Measurements from ENCODE around the gene TOMM70.
A peak's percentile ranks its signal among the peaks of the same experiment; 100 is the strongest.

TOMM70 gene

DNA sequence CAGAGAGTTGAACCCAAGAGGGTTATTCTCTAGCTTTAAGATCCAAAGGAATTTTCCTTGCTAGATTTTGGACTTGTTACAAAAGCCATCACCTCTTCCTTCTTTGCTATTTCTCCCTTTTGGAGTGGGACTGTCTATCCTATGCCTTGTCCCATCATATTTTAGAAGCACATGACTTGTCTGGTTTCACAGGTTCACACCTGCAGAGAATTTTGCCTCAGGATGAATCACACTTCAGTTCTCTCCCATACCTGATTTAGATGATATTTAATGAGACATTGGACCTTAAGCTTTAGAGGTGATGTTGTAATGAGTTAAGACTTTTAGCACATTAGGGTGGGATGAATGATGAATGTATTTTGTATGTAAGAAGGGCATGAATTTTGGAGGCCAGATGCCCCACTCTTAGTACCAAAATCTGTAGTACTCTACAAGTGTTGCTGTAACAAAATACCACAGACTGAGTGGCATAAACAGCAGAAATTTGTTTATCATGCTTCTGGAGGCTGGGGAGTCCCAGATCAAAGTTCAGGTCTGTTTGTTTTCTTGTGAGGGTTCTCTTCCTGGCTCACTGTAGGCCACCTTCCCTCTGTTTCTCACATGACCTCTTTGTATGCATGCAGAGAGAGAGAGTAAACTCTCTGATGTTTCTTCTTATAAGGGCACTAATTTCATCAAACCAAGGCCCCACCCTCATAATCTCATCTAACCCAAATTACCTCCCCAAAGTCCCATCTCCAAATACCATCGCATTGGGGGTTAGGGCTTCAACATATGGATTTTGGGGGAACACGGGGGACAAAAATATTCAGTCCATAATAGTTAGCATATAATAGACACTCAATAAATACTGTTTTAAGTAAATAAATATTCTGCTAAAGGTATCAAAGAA, 10.4 kb upstream of the TOMM70 start:
- DNase-seq: no peak

DNA sequence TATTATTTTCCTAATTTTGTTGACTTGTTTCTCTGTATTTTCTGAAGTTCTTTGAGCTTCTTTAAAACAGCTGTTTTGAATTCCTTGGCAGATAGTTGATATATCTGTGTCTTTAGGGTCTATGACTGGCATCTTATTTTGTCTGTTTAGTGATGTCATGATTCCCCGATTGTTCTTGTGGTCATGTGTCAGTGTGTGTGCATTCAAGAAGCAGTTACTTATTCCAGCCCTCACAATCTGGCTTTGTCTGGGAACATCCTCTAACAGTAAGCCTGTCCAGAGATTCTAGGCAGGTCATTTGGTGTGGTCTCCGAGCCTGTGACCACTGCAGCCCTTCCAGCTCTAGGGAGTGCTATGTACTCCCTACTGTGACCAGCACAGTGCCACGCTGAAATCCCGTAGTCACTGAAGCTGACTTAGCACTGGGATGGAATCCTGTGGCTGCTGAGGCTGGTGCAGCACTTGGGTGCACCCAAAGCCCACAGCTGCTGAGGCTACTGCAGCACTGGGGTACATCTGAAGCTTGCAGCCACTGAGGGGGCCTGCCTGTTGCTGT, 7.2 kb upstream of the TOMM70 start:
- DNase-seq: no peak

DNA sequence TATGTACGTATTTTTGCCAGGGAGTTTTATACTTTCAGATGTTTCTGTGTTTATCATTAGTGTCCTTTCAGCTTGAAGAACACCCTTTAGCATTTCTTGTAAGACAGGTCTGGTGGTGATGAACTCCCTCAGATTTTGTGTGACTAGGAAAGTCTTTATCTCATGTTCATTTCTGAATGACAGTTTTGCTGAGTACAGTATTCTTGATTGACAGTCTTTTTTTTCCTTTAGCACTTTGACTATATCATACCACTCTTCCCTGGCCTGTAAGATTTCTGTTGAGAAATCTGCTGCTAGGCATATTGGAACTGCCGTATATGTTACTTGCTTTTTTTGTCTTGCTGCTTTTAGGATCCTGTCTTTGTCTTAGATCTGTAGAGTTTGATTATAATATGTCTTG, 6.3 kb upstream of the TOMM70 start:
- DNase-seq: no peak

DNA sequence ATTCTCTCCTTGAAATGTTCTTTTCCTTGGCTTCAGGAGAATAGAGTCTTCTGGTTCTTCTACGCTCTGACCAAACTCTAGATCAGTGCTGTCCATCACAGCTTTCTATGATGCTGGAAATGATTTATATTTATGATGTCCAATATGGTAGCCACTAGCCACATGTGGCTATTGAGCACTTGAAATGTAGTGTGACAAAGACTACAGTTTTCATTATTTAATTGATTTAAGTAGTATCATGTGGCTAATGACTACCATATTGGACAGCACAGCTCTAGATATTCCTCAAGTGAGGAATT, 3.3 kb upstream of the TOMM70 start:
- DNase-seq: no peak

DNA sequence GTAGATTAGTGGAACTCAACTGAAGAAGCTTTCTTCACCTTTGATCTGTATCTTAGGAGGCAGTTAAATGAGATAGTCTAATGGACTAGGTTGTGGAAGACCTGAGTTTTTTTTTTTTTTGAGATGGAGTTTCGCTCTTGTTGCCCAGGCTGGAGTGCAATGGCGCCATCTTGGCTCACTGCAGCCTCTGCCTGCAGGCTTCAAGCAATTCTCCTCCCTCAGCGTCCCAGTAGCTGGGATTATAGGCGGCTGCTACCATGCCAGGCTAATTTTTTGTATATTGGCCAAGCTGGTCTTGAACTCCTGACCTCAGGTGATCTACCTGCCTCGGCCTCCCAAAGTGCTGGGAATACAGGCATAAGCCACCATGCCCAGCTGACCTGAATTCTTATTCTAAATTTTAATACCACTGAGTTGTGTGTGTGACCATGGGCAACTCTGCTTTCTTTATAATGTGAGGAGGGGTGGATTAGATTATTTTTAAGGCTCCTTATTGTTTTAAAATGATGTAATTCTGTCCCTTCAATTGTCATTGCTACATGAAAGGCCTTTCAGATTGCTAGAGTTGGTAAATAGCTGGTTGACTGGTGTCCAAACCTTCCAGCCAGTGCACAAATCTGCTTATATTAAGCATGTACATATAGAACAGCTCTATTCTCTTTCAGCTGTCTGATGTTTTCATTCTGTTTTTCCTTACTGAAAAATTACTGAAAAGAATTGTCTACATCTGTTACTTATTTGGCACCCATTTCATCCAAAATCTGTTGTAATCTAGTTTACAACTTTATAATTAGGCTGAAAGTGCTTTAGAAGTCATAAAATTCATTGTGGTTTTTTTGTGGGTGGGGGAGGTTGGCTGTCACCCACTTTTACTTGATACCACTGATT, 2.7 kb upstream of the TOMM70 start:
- no peak for DNase-seq

DNA sequence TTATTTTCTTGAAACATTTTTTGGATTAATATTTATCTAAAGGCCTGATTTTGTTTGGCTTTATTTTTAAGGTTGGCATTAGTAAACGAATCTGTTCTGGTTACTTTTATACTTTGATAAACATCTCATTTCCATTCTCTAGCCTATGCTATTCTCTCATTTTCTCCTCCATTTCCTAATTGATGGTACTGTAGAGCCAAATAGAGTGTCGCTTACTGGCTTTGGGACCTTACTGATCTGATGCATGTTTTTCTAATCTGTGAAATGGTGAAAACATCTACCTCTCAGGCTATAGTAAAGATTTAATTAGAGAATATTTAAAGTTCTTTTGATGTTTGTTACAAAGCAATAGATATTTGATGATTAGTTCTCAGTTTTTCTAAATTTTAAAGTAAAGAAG, 2.0 kb upstream of the TOMM70 start:
- no peak for DNase-seq

DNA sequence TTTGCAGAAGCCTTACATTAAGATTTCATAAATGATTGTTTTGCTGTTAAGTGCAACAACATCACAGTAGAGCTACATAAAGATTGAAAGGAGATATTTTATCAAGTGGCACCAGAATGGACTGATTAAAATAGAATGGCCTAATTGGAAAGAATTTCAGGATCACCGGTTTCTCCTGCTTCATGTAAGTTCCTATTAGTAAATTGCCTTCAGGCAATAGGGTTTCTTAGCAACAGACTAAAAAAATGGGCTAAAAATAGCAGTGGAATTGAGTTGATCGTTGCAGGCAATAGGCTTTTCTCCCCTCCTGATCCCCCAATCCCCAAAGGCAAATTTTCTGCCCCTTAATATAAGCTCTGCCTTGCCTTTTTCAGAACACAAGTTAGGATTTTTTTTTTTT, 1.4 kb upstream of the TOMM70 start:
- DNase-seq: no peak

DNA sequence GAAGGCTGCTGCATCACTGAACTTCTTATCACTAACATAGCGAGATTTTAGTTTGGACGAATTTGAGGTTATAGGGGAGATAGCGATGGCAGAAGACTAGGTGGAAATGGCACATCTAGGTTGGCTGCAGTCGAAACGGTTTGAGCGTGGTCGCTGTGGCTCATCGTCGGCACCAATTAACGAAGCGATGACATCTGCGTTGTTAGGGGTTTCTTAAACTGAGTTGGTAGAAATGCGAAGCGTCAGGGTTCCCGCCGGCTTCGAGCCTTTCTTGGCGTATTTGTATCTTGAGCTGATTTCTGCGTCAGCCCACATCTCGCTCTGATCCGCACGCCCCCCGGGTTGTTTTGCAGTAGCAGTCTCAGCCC, 769 bp upstream of the TOMM70 start:
- DNase-seq: peak; percentile 56

DNA sequence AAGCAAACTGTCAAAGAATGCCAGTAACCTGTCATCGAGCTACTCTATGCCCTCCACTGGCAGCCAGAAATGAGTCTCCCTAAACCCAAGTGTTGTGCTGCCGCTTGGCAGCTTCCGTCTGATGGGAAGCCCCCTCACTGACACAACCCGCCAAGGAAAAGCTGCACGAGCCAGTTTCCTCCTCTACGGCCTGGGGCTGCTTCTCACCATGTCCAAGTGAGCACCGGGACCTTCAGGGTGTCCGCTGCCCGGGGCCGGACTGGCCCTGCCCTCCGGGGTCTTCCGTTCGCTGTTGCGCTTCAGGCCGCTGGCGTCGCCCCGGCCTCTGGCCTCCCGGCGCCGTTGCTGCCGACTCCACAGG, 490 bp downstream of the TOMM70 start:
- peak; percentile 46 for DNase-seq

DNA sequence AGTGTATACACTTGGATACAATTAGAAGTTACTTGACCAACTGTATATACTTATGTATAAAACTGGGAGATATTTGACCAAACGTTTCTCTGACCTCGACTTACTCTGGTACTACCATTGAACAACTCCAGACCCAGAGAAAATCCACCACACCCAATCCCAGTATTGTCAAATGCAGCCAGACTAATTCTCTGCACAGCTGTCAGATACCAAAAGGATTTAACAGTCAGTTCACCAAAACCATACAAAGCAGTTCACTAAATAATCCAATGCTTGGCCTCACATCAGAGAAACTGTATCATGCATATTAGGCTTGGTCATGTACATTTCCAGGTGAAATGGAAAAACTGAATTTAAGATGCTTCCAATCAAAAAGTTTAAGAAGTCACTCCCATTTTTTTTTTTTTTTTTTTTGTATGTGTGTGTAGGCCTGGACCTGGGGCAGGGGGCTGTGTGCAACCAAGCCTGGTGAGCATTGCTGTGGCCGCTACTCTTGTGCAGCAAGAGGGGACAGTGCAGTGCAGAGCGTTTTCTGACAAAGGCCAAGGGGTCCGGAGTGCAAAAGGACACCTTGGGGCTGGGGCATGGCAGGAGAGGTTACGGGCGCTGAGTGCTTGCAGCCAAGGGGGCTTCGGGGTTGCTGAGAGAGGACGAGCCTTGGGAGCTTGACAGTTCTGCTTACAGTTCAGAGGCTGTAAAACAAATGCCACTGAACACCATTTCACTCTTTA, 1.4 kb downstream of the TOMM70 start:
- DNase-seq: no peak

DNA sequence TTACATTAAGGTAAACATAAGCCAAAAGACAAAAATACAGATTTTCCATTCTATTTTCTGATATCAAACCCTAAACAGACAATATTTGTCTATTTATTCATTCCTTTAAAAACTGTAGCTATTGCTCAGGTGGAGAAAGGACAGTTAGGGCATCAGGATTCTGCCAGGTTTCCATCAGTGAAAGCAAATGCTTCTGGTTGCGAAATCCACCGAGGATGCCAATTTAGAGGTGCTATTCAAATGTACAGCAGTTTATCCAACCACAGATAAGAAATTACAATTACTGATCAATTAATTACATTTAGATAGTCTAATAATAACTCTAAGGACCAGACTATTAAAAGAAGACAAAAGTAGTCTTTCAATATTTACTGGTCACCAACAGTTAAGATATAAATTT, 3.9 kb downstream of the TOMM70 start:
- DNase-seq: no peak

DNA sequence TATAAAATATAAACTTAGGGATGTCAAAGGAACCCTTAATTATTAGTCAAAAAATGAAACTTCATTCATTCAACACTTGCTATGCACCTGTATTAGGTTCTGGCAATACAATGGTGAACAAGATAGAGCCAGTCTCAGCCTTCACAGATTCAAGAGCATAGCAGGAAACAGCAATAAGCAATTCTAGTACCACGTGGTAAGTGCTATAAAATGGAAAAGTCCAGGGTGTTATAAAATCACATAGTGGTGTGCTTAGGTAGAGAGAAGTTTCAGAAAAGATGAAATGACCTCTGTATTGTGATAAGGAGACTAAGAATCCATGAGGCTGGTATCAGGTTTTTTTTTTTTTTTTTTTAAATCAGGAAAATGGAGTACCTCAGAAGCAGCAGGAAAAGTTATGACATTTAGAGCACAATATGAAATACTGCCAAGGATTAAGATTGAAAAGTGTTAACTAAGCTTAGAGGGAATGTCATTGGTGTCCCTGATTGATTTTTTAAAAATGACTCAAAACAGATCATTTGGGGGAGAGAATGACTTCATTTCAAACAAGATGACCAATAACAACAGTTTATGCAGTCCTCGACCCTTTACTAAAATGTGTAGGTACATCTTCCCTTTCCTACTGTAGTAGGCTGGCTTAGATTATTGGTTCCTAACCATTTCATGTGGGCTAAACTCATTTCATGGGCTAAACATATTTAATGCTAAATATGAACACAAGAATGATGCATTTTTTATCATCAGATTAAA, 5.0 kb downstream of the TOMM70 start:
- no peak for DNase-seq

DNA sequence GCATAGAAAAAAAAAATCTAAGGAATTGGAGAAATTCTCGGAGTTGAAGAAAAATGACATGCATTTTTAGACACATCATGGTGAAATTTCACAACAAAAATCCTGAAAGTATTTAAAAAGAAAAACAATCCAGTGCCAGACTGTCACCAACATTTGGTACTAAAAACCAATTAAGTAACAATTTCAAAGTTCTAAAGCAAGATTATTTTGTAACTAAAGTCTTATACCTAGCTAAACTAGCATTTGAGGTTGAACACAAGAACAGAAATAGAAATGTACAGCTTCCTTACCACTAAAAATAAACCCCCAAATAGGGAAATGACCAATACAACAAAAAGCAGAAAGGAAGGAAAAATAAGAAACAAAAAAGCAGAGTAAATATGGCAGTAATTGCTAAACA, 11.9 kb downstream of the TOMM70 start:
- DNase-seq: no peak

DNA sequence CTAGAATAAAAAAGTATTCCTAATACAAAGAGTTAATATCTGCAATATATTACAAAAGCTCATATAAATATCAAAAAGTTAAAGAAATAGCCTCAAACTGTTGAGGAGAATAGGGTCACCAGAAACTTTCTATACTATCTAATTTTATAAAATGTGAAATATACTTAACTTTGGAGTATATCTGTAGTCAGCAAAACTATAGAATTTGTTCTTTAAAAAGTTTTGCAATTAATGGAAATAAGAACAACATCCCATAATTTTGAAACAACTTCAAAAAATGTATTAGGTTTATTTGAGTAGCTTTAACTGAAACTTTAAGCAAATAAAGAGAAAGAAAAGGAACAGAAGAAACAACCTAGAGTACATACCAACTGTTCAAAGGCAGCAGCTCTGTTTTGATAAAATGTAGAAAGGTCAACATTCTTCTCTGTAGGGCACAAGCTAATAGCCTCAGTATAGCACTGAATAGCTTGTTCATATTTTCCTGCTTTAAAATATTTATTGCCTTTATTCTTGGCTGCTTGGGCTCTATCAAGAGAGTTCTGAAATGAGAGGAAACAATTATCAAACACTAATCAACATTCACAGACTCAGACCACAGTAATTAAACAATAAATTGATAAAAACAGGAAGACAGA, 14.3 kb downstream of the TOMM70 start:
- DNase-seq: no peak

DNA sequence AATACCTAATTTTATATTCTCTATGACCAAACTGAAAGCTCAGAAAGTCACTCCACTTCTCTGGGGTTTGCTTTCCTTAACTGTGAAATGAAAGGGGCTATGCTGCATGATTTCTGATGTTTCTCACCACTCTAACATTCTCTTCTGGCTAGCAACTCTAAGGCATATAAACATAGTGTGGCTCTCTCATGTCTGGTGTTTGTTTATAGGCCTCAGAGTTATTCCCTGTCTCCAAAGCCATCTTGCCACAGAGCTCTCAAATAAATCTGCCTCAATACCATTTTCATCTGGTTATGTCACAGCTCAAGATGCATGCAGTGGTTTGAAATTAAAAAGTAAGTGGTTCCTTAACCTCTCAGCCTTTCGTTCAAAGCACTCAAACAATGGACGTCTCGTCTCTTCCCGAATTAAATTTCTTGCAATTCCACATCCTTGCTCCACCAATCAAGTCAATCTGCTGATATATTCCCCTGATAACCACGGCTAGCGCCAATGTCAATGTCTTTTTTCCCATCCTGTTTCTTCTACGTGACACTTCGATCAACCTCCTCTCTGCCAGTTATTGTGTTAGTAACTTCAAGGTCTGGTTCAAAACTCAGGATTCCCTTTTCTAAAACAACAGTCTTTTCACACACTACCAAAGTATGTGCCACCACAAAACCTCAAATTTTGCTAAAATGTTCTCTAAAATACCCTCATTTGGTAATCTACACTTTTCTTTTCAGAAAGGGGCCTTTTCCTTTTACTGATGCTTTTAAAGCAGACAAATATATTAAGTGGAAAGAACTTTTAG, 16.0 kb downstream of the TOMM70 start:
- DNase-seq: no peak

DNA sequence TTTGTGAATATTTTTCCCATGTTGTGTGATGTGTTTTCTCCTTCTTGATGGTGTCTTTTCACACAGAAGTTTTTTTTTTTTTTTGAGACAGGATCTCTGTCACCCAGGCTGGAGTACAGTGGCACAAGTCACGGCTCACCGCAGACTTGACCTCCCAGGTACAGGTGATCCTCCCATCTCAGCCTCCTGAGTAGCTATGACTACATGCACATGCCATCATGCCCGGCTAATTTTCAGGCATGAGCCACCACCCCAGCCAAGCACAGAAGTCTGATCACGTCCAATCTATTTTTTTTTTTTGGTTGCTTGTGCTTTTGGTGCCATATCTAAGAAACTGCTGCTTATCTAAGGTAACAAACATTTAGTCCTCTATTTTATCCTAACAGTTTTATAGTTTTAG, 24.6 kb downstream of the TOMM70 start:
- DNase-seq: no peak

DNA sequence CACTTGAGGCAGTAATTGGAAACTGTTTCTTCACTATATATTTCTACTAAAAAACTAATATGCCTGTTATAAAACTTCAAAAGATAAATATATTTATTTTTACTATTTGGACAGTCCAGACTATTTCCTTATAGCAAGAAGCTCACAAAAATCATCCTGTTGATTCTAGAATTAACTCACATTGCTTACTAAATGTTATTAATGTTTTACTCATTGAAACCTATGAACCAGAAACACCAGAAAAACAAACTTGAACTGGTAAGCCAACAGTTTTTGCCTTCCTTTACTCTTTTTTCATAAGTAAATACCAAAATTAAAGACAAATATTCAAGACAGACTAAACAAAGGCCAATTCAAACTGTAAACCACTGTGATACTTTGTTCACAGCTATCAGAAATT, 26.4 kb downstream of the TOMM70 start:
- no peak for DNase-seq

DNA sequence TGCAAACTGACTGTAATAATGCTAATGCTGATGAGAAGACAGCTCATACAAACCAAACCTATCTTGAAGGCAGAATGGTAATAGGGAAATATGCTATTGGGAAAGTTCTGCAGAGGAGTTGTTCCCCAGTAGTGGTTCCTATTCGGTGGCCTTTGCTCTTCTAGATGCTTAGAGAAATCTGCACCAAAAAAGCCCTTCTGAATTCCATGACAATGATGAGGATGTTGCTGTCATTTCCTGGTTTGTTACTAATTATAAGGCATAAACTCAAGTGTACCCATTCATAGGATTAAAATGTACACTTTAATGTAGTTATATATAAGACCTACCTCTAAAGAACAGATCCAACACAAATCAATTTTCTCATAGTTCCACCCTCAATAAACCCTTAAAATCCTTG, 30.1 kb downstream of the TOMM70 start:
- no peak for DNase-seq

DNA sequence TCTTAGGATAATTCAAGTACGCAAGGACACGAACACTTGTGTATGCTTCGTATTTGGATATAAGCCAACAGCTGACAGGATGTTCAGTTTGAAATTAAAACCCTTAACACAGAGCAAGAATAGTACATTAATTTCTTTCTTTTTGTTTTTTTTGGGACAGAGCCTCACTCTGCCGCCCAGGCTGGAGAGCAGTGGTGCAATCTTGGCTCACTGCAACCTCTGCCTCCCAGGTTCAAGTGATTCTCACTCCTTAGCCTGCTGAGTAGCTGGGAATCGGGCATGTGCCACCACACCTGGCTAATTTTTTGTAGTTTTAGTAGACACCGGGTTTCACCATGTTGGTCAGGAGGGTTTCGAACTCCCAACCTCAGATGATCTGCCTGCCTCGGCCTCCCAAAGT, 32.4 kb downstream of the TOMM70 start:
- DNase-seq: no peak

DNA sequence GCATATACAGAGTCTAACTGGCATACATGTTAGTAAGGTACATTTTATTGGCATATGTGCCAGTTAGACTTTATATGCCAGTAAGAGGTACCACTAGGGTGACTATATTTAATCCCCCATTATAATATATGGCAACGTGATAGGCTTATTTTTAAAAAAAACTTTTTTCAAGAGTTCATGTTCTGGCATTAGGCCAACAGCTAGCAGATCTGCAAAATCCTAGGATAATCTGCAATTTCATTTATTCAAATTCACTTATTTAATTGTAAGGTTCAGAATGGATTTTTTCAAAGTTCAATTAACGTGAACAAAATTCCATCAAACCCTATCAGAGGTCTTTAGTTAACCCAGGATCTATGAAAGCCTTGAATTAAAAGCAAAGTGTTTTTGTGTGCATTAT, 34.5 kb downstream of the TOMM70 start:
- no peak for DNase-seq

DNA sequence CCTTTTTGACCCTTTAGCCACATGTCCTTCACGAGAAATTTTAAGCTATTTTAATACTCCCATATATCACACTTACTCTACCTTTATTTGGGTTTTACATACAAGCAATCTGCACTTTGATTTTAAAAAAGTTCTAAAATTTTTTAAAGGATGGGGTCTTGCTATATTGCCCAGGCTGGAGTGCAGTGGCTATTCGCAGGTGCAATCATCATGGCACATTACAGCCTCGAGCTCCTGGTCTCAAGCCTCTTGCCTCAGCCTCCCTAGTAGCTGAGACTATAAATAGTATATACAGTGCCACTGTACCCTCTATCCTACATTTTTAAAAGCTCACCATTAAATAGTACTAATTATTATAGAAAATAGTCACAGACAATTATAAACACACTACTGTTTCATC, 36.5 kb downstream of the TOMM70 start:
- no peak for DNase-seq
